OCI-LY3 (cell line): Measurements from ENCODE around the gene RORB.

Experiments
- H2AFZ ChIP-seq: fragments of 200-600, 300-600 bp; shearing (Covaris generic); 2 replicates; pipeline ENCODE4 v1.6.0; 2014; ENCODE audit warnings: antibody characterized with exemption, low read depth, low read length
- H3K27ac ChIP-seq: fragments of 200-600, 300-600 bp; sonication (generic); 2 replicates; pipeline ENCODE4 v1.5.1; 2014; ENCODE audit warnings: mild to moderate bottlenecking, low read length, moderate library complexity, mixed read lengths
- H3K27me3 ChIP-seq: fragments of 200-600, 300-600 bp; sonication (generic); 2 replicates; pipeline ENCODE4 v1.6.1; 2014; ENCODE audit warnings: low read depth, low read length, mixed read lengths
- H3K36me3 ChIP-seq: fragments of 200-600, 300-600 bp; sonication (generic); replicated peaks from 2 replicates; pipeline ENCODE3; 2014; ENCODE audit warnings: low read depth, low read length, mixed read lengths
- H3K4me1 ChIP-seq: fragments of 300-600, 200-600 bp; sonication (generic); 2 replicates; pipeline ENCODE4 v1.6.1; 2014; ENCODE audit warnings: low read length, mixed read lengths
- H3K4me2 ChIP-seq: fragments of 200-600, 300-600 bp; sonication (generic); 2 replicates; pipeline ENCODE4 v1.6.1; 2014; ENCODE audit warnings: low read length, mixed read lengths
- H3K4me3 ChIP-seq: fragments of 300-600, 200-600 bp; sonication (generic); 2 replicates; pipeline ENCODE4 v1.5.1; 2014; ENCODE audit warnings: antibody characterized with exemption, mild to moderate bottlenecking, low read length, moderate library complexity
- H3K79me2 ChIP-seq: fragments of 300-600, 200-600 bp; shearing (Covaris generic); 2 replicates; pipeline ENCODE4 v1.6.1; 2014; ENCODE audit warnings: mild to moderate bottlenecking, low read length, mixed read lengths
- H3K9ac ChIP-seq: fragments of 300-600, 200-600 bp; shearing (Covaris generic); 2 replicates; pipeline ENCODE4 v1.6.0; 2014; ENCODE audit warnings: mild to moderate bottlenecking, low read length, moderate library complexity
- H3K9me3 ChIP-seq: fragments of 200-600, 300-600 bp; shearing (Covaris generic); 2 replicates; pipeline ENCODE4 v1.6.1; 2014; ENCODE audit warnings: low read length, mixed read lengths; ENCODE audit not compliant: insufficient read depth
- H4K20me1 ChIP-seq: fragments of 200-600, 300-600 bp; sonication (generic); 2 replicates; pipeline ENCODE4 v1.6.1; 2016; ENCODE audit warnings: low read length, mixed read lengths; ENCODE audit not compliant: insufficient read depth
- EZH2phosphoT487 ChIP-seq: fragments of 200-600 bp; shearing (Covaris generic); IDR thresholded peaks from 2 replicates; pipeline ENCODE4 v1.6.1; 2018; ENCODE audit warnings: antibody characterized with exemption, mixed run types, low read depth
- TF ChIP-seq, protein P1 (sequence below): fragments of 200-600, 300-600 bp; sonication (generic); IDR thresholded peaks from 2 replicates; pipeline ENCODE4 v1.5.1; 2014; ENCODE audit warnings: antibody characterized with exemption, low read length, low read depth

Gene RORB

GRCh38 chr9:74493512-74493911 lies 3.6 kb upstream of the RORB start:
- H3K4me3 ChIP-seq: no peak overlapping the region
- TF ChIP-seq EZH2phosphoT487: no peak
- TF ChIP-seq, protein P1, sequence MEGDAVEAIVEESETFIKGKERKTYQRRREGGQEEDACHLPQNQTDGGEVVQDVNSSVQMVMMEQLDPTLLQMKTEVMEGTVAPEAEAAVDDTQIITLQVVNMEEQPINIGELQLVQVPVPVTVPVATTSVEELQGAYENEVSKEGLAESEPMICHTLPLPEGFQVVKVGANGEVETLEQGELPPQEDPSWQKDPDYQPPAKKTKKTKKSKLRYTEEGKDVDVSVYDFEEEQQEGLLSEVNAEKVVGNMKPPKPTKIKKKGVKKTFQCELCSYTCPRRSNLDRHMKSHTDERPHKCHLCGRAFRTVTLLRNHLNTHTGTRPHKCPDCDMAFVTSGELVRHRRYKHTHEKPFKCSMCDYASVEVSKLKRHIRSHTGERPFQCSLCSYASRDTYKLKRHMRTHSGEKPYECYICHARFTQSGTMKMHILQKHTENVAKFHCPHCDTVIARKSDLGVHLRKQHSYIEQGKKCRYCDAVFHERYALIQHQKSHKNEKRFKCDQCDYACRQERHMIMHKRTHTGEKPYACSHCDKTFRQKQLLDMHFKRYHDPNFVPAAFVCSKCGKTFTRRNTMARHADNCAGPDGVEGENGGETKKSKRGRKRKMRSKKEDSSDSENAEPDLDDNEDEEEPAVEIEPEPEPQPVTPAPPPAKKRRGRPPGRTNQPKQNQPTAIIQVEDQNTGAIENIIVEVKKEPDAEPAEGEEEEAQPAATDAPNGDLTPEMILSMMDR: no peak
- no peaks in the 10 kb centered on the region for H4K20me1 ChIP-seq
- no peak overlapping the region for H3K9ac ChIP-seq
- no peaks in the 10 kb centered on the region for H3K4me1 ChIP-seq
- H3K36me3 ChIP-seq: no peaks in the 10 kb centered on the region
- H3K9me3 ChIP-seq: no peaks in the 10 kb centered on the region
- no peaks in the 10 kb centered on the region for H3K79me2 ChIP-seq
- H3K27ac ChIP-seq: no peak overlapping the region
- H3K27me3 ChIP-seq: no peaks in the 10 kb centered on the region
- H3K4me2 ChIP-seq: no peak overlapping the region
- 0 out of 2 replicates have a peak overlapping the region, but pooled peaks have one; percentile 33 for H2AFZ ChIP-seq

GRCh38 chr9:74494490-74494889 lies 2.6 kb upstream of the RORB start:
- Histone ChIP-seq H3K27ac (no peak overlapping the region), H3K4me3 (no peak overlapping the region), H3K27me3 (no peaks in the 10 kb centered on the region), H3K79me2 (no peaks in the 10 kb centered on the region), H3K9me3 (no peaks in the 10 kb centered on the region), H2AFZ (no peak overlapping the region), H4K20me1 (no peaks in the 10 kb centered on the region), H3K4me1 (no peaks in the 10 kb centered on the region), H3K4me2 (no peak overlapping the region), H3K36me3 (no peaks in the 10 kb centered on the region), H3K9ac (no peak overlapping the region)
- TF ChIP-seq EZH2phosphoT487: no peak
- TF ChIP-seq, protein P1: no peak

GRCh38 chr9:74496406-74496805 lies 729 bp upstream of the RORB start:
- Histone ChIP-seq H4K20me1 (no peaks in the 10 kb centered on the region), H3K9ac (no peak overlapping the region), H3K4me1 (no peaks in the 10 kb centered on the region), H3K4me3 (no peak overlapping the region), H2AFZ (no peak overlapping the region), H3K27me3 (no peaks in the 10 kb centered on the region), H3K79me2 (no peaks in the 10 kb centered on the region), H3K36me3 (no peaks in the 10 kb centered on the region), H3K4me2 (no peak overlapping the region), H3K27ac (no peak overlapping the region), H3K9me3 (no peaks in the 10 kb centered on the region)
- TF ChIP-seq EZH2phosphoT487: no peak
- TF ChIP-seq, protein P1: no peak

- no peak overlapping the region for H3K4me3 ChIP-seq
- no peak overlapping the region for H3K9ac ChIP-seq
- no peaks in the 10 kb centered on the region for H3K9me3 ChIP-seq
- no peaks in the 10 kb centered on the region for H3K79me2 ChIP-seq
- H2AFZ ChIP-seq: no peak overlapping the region
- H3K36me3 ChIP-seq: no peaks in the 10 kb centered on the region
- no peaks in the 10 kb centered on the region for H3K4me1 ChIP-seq
- no peaks in the 10 kb centered on the region for H4K20me1 ChIP-seq
- no peaks in the 10 kb centered on the region for H3K27me3 ChIP-seq
- no peak overlapping the region for H3K4me2 ChIP-seq
- TF ChIP-seq, protein P1: no peak
- TF ChIP-seq EZH2phosphoT487: no peak
- H3K27ac ChIP-seq: no peak overlapping the region
These were observed 849 bp downstream of the RORB start for GRCh38 chr9:74497748-74498620.
